GM12873 (cell line): ENCODE results near the gene FAM43B.

ENCODE experiments used
- CTCF ChIP-seq: IDR thresholded peaks from 2 replicates; pipeline ENCODE4 v1.5.1; 2012; ENCODE audit warnings: low read depth, mild to moderate bottlenecking, moderate library complexity, low read length, control low read depth; ENCODE audit not compliant: insufficient read depth; ENCODE audit errors: missing control alignments

FAM43B gene

GRCh38 chr1:20600156-20600555 is 47.8 kb downstream of the FAM43B start:
- TF ChIP-seq CTCF: no peak

- TF ChIP-seq CTCF: no peak
These were observed 48.9 kb downstream of the FAM43B start for GRCh38 chr1:20601129-20601825.

GRCh38 chr1:20602851-20603450 is 50.6 kb downstream of the FAM43B start:
- TF ChIP-seq CTCF: no peak

GRCh38 chr1:20603504-20604464 is 51.4 kb downstream of the FAM43B start:
- TF ChIP-seq CTCF: no peak
